ENCODE measurements around the gene DGKB.

DGKB gene

DNA sequence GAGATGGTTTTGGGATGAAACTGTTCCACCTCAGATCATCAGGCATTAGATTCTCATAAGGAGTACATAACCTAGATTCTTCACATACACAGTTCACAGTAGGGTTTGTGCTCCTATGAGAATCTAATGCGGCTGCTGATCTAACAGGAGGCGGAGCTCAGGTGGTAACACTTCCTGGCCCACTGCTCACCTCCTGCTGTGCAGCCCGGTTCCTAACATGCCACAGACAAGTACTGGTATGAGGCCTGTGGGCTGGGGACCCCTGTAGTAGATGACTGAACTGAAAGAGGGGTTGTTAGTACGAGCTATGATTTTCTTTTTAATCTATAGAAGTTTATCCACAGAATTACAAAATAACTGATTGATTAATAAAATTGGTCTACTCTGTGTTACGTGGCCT, 48.1 kb downstream of the DGKB start:
- no peak for DNase-seq (ENCODE audit: low read depth)
- TF ChIP-seq, protein P1, sequence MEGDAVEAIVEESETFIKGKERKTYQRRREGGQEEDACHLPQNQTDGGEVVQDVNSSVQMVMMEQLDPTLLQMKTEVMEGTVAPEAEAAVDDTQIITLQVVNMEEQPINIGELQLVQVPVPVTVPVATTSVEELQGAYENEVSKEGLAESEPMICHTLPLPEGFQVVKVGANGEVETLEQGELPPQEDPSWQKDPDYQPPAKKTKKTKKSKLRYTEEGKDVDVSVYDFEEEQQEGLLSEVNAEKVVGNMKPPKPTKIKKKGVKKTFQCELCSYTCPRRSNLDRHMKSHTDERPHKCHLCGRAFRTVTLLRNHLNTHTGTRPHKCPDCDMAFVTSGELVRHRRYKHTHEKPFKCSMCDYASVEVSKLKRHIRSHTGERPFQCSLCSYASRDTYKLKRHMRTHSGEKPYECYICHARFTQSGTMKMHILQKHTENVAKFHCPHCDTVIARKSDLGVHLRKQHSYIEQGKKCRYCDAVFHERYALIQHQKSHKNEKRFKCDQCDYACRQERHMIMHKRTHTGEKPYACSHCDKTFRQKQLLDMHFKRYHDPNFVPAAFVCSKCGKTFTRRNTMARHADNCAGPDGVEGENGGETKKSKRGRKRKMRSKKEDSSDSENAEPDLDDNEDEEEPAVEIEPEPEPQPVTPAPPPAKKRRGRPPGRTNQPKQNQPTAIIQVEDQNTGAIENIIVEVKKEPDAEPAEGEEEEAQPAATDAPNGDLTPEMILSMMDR (conservative IDR thresholded peaks at IDR 0.05; ENCODE audit: low read depth, low read length): no peak

DNA sequence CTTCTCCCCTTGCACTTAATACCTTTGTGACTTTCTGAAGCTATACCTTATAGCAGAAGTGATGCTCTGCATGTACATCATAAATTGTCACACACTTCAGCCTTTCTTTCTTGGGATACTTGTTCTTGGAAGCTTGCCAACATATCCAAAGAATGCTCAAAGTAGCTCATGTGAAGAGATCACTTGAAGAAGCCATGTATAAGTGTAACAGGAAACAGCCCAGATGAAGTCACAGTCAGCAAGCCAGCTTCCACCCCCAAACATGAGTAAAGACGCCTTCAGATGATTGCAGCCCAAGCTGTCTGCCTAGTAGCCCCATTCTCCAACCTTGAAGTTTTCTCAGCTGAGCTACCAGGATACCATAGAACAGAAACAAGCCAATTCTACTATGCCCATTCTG, 50.9 kb downstream of the DGKB start:
- TF ChIP-seq, protein P1 (conservative IDR thresholded peaks at IDR 0.05; ENCODE audit: low read depth, low read length): no peak
- H3K4me3 ChIP-seq (ENCODE audit: low read length): no peak overlapping the region
- no peak for DNase-seq (ENCODE audit: low read depth)

More for the DNA sequence above, 48.1 kb downstream of the DGKB start:
- H3K4me3 ChIP-seq (ENCODE audit: low read length): no peak overlapping the region

DNA sequence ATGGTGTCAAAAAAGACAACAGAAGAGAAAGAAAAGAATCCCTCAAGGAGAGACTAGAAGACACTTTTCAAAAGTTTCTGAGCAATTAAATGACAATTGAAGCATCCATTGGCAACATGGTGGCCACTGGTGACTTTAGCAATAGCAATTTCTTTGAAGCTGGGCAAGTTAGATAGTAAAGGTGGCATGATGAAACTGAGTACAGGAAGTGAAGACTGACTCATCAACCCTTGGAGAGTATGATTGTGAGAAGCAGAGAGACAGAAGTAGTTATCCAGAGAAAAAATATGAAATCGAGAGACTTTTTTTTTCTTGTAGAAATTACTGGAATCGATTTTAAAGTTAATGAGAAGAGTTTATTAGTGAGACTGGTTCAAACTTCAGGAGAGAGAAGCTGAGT, 52.5 kb downstream of the DGKB start:
- TF ChIP-seq, protein P1 (conservative IDR thresholded peaks at IDR 0.05; ENCODE audit: low read depth, low read length): no peak
- DNase-seq (ENCODE audit: low read depth): no peak
- H3K4me3 ChIP-seq (ENCODE audit: low read length): no peak overlapping the region

DNA sequence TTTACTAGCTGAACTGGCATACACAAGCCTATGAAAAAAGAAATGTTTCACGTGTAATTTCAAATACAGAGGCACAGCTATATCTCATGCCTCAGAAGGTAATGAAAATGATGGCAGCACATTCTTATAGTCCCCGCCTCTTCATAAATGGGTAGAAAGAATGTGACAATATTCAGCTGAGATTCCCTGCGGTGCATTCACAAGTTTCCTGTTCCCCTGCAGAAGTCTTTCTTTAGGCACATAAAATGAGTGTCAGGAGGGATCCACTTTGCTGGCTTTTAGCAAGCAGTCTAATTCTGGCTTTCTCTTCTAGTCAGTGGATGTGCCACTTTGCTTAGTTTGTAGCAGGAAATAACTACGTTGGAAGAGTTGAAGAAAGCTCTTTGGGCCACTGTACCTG, 56.1 kb downstream of the DGKB start:
- H3K4me3 ChIP-seq (ENCODE audit: low read length): no peak overlapping the region
- DNase-seq (ENCODE audit: low read depth): no peak
- TF ChIP-seq, protein P1 (conservative IDR thresholded peaks at IDR 0.05; ENCODE audit: low read depth, low read length): no peak

DNA sequence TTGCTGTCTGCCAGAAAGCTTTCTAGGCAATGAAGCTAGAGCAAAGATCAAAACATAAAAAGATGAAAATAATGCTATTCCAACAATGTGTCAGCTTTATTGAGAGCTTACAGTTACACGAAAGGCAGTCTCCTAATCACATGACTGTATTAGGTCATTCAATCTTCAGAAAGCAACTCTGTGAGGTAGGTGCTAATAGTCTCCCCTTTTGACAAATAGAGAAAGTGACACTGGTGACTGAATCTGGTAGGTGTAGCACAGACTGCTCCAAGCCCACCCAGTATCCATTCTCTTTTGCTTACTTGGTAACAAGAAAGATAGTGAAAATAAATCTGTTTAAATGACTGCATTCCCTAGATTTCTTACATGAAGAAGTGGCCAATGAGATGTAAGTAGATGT, 58.8 kb downstream of the DGKB start:
- DNase-seq (ENCODE audit: low read depth): no peak
- TF ChIP-seq, protein P1 (conservative IDR thresholded peaks at IDR 0.05; ENCODE audit: low read depth, low read length): no peak
- H3K4me3 ChIP-seq (ENCODE audit: low read length): no peak overlapping the region

DNA sequence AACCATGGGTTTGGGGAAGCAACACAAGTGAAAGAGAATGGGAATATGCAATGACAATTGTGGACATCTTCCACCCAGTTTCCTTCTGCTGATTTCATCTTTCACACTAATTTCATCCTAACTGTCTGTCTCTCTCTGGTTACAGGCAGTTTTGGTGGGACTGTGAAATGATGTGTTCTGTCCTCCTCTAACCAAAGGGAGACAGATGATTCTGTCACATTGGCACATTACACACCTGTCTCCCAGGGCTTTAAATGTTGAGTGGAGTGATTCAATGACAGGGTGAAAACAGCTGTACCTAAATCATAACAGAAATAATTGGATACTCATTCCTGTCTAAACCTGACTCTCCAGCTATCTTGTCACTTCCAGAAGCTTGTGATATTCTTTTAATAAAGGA, 60.0 kb downstream of the DGKB start:
- no peak overlapping the region for H3K4me3 ChIP-seq (ENCODE audit: low read length)
- no peak for DNase-seq (ENCODE audit: low read depth)
- TF ChIP-seq, protein P1 (conservative IDR thresholded peaks at IDR 0.05; ENCODE audit: low read depth, low read length): no peak

DNA sequence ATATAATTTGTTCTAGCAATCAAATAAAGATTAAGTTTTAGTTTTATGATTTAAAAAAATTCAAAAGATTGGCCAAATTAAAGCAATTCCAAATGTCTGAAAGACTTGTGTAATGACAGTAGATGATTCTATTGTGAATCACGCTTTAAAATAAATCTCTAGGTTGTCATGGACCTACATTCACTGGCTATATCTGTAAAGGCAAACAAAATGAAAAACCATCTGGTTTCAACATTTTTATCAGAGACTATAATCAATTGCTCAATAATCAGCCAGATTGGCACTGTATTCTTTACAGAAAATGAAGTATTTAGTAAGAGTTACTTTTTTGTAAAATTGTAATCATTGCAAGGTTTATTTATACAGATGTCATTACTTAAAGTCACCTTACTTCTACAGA, 60.7 kb downstream of the DGKB start:
- no peak overlapping the region for H3K4me3 ChIP-seq (ENCODE audit: low read length)
- TF ChIP-seq, protein P1 (conservative IDR thresholded peaks at IDR 0.05; ENCODE audit: low read depth, low read length): no peak
- DNase-seq (ENCODE audit: low read depth): no peak

All from retinal pigment epithelial cell (primary cell).